Erythroblast (primary cell): ENCODE measurements around the gene PTPRN2.

Experiments
- GATA1 ChIP-seq: IDR thresholded peaks from 2 replicates; pipeline ENCODE4 v1.6.1; 2011; ENCODE audit warnings: low read depth, mild to moderate bottlenecking, control low read depth, low read length, moderate library complexity
- POLR2A ChIP-seq: IDR thresholded peaks from 2 replicates; pipeline ENCODE4 v1.6.1; 2011; ENCODE audit warnings: mild to moderate bottlenecking, low read length

DNA sequence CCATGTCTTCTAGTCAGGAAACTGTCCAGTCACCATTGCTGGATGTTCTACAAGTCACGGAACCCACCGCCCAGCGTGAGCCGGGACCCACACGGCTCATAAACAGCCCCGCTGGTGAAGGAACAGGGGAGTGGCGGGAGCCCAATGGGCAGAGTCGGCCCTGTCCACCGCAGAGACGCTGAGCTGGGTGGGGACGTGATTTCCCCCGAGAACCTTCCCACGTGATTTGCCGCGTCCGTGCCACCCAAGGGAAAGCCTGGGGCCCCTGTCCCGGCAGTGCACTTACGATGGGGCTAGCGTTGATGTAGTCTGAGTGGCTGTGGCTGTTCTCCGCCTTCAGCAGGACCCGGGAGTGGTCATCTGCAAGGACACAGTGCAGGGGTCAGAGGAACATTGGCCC is 983.9 kb downstream of the PTPRN2 start:
- TF ChIP-seq POLR2A, result no peak
- no peak for TF ChIP-seq GATA1
